Measurements from ENCODE around the gene KCND3. TPM values are rescaled to one million over a fixed set of nuclear protein-coding genes. Genes with fewer than 3 reads are reported as not detected.

KCND3 gene
- total and polyA plus RNA-seq, 2 donors (not counting 3 experiments of a cell fraction or from before 2014, with no cell fraction given): 0.03 TPM; not detected in 1

DNA sequence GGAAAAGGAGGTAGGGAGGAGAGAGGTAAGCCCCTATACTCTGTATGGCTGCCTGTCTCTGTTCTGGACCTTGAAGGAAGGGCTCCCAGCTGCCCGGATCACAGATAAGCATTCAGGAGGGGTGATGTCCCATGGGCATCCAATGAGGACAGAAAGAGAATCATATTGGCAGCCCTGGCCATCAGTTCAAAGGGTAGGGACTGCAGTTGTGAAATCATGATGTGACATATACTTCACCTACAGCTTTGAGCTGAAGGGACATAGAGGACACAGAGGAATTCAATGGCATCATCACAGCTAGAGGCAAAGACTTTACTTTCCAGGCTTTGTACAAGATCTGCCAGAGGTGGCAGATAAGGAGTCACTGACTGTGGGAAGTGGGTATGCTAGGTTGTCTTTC, 212.2 kb downstream of the KCND3 start:
- Histone ChIP-seq H3K36me3 (ENCODE audit: control insufficient read depth in 2 of 2, extremely low read depth in 1 of 2, insufficient read depth in 2 of 2, low read length in 2 of 2) (no peaks in the 10 kb centered on the region), H3K9ac (replicated peaks; ENCODE audit: extremely low read depth, insufficient read depth, low read length) (no peak overlapping the region), H3K9me3 (replicated peaks; ENCODE audit: control insufficient read depth, insufficient read depth, low read length) (no peaks in the 10 kb centered on the region), H3K4me3 (replicated peaks in 1 of 3; ENCODE audit: insufficient read depth in 1 of 3, low read depth in 1 of 3, low read length in 3 of 3) (no peak overlapping the region), H3K9me1 (replicated peaks; ENCODE audit: control insufficient read depth, extremely low read depth, insufficient read depth, low read length) (peaks cover 2% of the 10 kb centered on the region), H3K27me3 (ENCODE audit: control insufficient read depth in 2 of 2, insufficient read depth in 2 of 2, low read length in 2 of 2) (no peaks in the 10 kb centered on the region), H3K27ac (ENCODE audit: insufficient read depth, low read depth, low read length) (no peak overlapping the region), H2AFZ (ENCODE audit: low read depth, low read length) (no peak overlapping the region), H4K20me1 (replicated peaks; ENCODE audit: control insufficient read depth, extremely low read depth, insufficient read depth, low read length) (no peaks in the 10 kb centered on the region), H3K4me2 (ENCODE audit: insufficient read depth, low read length) (no peak overlapping the region), H3K4me1 (ENCODE audit: control insufficient read depth, extremely low read depth, insufficient read depth, low read length) (no peaks in the 10 kb centered on the region), H3K79me2 (ENCODE audit: control insufficient read depth, insufficient read depth, low read length) (no peaks in the 10 kb centered on the region)
- DNase-seq (ENCODE audit: low read depth, low spot score) (no peak), FAIRE-seq (no peak)
- dilution Hi-C loops (cut with MboI; ENCODE audit: extremely low pct_ligation_motif_present, low sequenced_read_pairs) (no loop called here), intact Hi-C loops (cut with micrococcal nuclease) (no loop called here)
- ChIA-PET POLR2A (no interaction called here), CTCF (interaction anchor here (0.6 to 1.5 kb wide), 2 partner anchors 8 to 296 kb away, joined by 3 to 4 read pairs; no protein-coding TSS in a partner anchor)
- TF ChIP-seq CTCF (IDR thresholded peaks at IDR 0.05; ENCODE audit: extremely low read depth in 1 of 2, insufficient read depth in 1 of 2, low read depth in 1 of 2, low read length in 2 of 2) (no peak), EZH2 (IDR thresholded peaks at IDR 0.05; ENCODE audit: borderline replicate concordance, low read depth, low read length, severe bottlenecking) (no peak), POLR2AphosphoS5 (IDR thresholded peaks at IDR 0.05; ENCODE audit: insufficient read depth, low read depth, low read length) (no peak)
- no TSS peak for BruUV-seq (replicated peaks)

DNA sequence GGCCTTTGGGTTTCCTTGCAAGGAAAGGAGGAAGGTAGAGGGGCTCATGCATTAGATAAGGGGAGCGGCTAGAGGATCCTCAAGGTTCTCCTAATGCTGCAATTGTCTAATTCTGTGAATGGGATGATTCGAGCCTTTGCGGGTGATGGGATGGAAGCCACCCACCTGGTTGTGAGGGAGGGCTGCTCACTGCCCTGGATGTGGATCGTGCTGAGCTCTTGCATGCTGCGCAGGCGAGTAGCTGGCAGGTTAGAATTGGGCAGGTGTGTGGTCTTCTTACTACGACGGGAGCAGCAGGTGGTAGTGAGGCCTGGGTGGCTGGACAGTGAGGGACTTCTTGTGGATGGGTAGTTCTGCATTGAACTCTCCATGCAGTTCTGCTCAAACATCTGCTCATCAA, 212.6 kb downstream of the KCND3 start:
- ChIA-PET CTCF (interaction anchor here (0.6 kb wide), 1 partner anchor 295 kb away, joined by 3 read pairs; no protein-coding TSS in a partner anchor), POLR2A (no interaction called here)
- H3K4me1 ChIP-seq (ENCODE audit: control insufficient read depth, extremely low read depth, insufficient read depth, low read length): no peaks in the 10 kb centered on the region
- H3K27me3 ChIP-seq (ENCODE audit: control insufficient read depth in 2 of 2, insufficient read depth in 2 of 2, low read length in 2 of 2): no peaks in the 10 kb centered on the region
- no peak overlapping the region for H3K4me2 ChIP-seq (ENCODE audit: insufficient read depth, low read length)
- H2AFZ ChIP-seq (ENCODE audit: low read depth, low read length): no peak overlapping the region
- H3K9me3 ChIP-seq (replicated peaks; ENCODE audit: control insufficient read depth, insufficient read depth, low read length): no peaks in the 10 kb centered on the region
- no peaks in the 10 kb centered on the region for H3K36me3 ChIP-seq (ENCODE audit: control insufficient read depth in 2 of 2, extremely low read depth in 1 of 2, insufficient read depth in 2 of 2, low read length in 2 of 2)
- H4K20me1 ChIP-seq (replicated peaks; ENCODE audit: control insufficient read depth, extremely low read depth, insufficient read depth, low read length): no peaks in the 10 kb centered on the region
- intact Hi-C loops (cut with micrococcal nuclease) (no loop called here), dilution Hi-C loops (cut with MboI; ENCODE audit: extremely low pct_ligation_motif_present, low sequenced_read_pairs) (no loop called here)
- no peak overlapping the region for H3K4me3 ChIP-seq (replicated peaks in 1 of 3; ENCODE audit: insufficient read depth in 1 of 3, low read depth in 1 of 3, low read length in 3 of 3)
- H3K27ac ChIP-seq (ENCODE audit: insufficient read depth, low read depth, low read length): no peak overlapping the region
- no peak for FAIRE-seq
- no peaks in the 10 kb centered on the region for H3K79me2 ChIP-seq (ENCODE audit: control insufficient read depth, insufficient read depth, low read length)
- no peak for TF ChIP-seq FOS (IDR thresholded peaks at IDR 0.05; ENCODE audit: borderline replicate concordance, insufficient read depth, low read length)
- no peak for TF ChIP-seq EZH2 (IDR thresholded peaks at IDR 0.05; ENCODE audit: borderline replicate concordance, low read depth, low read length, severe bottlenecking)
- TF ChIP-seq JUN (IDR thresholded peaks at IDR 0.05; ENCODE audit: borderline replicate concordance, insufficient read depth, insufficient read length, low read depth): no peak
- TF ChIP-seq POLR2AphosphoS5 (IDR thresholded peaks at IDR 0.05; ENCODE audit: insufficient read depth, low read depth, low read length): no peak
- TF ChIP-seq, protein P1, sequence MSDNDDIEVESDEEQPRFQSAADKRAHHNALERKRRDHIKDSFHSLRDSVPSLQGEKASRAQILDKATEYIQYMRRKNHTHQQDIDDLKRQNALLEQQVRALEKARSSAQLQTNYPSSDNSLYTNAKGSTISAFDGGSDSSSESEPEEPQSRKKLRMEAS (IDR thresholded peaks at IDR 0.05; ENCODE audit: insufficient read depth, insufficient read length): no peak
- TF ChIP-seq MYC (IDR thresholded peaks at IDR 0.05; ENCODE audit: low read depth, low read length): no peak
- TF ChIP-seq POLR2A (IDR thresholded peaks at IDR 0.05; ENCODE audit: low read depth, low read length): no peak
- peaks cover 2% of the 10 kb centered on the region for H3K9me1 ChIP-seq (replicated peaks; ENCODE audit: control insufficient read depth, extremely low read depth, insufficient read depth, low read length)
- DNase-seq (ENCODE audit: low read depth, low spot score): no peak
- BruUV-seq (replicated peaks): no TSS peak
- H3K9ac ChIP-seq (replicated peaks; ENCODE audit: extremely low read depth, insufficient read depth, low read length): no peak overlapping the region

Measured in endothelial cell of umbilical vein (primary cell).